ENCODE data around the gene CCT3.
A peak's percentile ranks its signal among the peaks of the same experiment; 100 is the strongest.

CCT3 gene

DNA sequence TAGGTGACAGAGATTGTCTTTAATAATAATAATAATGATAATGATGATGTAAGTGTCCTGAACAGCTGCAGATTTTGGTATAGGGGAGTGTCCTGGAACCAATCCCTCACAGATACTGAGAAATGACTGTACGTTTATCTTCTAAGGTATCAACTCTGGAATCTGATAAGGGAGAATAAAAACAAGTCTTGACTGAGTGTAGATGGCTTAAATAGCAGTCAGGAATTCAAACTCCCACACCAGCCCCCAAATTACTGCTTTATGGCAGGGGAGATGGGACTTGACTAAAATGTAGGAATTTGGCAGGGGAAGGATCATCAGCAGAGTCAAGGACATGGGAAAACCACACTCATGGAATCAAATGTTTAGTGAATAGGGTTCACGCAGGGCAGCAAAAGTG lies 32.9 kb downstream of the CCT3 start:
- Histone ChIP-seq H3K4me3 (ENCODE audit: low read depth, low read length) (no peak overlapping the region), H3K4me1 (ENCODE audit: control insufficient read depth, insufficient read depth, low read length) (no peaks in the 10 kb centered on the region), H3K9ac (ENCODE audit: low read depth, low read length) (no peak overlapping the region), H3K27me3 (ENCODE audit: control insufficient read depth, insufficient read depth, low read length) (no peaks in the 10 kb centered on the region), H3K9me3 (ENCODE audit: control insufficient read depth, insufficient read depth, low read length) (no peaks in the 10 kb centered on the region), H3K36me3 (ENCODE audit: control insufficient read depth, insufficient read depth, low read length) (peaks cover 28% of the 10 kb centered on the region)

DNA sequence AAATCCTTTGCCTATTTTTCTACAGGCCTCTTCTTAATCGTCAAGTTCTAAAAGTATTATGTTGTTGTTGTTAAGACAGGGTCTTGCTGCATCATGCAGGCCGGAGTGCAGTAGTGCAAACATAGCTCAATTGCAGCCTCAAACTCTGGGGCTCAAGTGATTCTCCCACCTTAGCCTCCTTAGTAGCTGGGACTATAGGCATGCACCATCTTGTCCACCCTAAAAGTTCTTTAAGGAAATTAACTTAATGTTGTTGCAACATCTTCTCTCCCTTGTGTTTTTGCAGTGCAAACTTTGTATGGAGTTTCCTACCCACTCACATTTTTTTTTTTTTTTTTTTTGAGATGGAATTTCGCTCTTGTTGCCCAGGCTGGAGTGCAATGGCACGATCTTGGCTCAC lies 34.9 kb downstream of the CCT3 start:
- Histone ChIP-seq H3K36me3 (ENCODE audit: control insufficient read depth, insufficient read depth, low read length) (peaks cover 9% of the 10 kb centered on the region), H3K9me3 (ENCODE audit: control insufficient read depth, insufficient read depth, low read length) (no peaks in the 10 kb centered on the region), H3K9ac (ENCODE audit: low read depth, low read length) (no peak overlapping the region), H3K4me3 (ENCODE audit: low read depth, low read length) (no peak overlapping the region), H3K27me3 (ENCODE audit: control insufficient read depth, insufficient read depth, low read length) (no peaks in the 10 kb centered on the region), H3K4me1 (ENCODE audit: control insufficient read depth, insufficient read depth, low read length) (no peaks in the 10 kb centered on the region)

DNA sequence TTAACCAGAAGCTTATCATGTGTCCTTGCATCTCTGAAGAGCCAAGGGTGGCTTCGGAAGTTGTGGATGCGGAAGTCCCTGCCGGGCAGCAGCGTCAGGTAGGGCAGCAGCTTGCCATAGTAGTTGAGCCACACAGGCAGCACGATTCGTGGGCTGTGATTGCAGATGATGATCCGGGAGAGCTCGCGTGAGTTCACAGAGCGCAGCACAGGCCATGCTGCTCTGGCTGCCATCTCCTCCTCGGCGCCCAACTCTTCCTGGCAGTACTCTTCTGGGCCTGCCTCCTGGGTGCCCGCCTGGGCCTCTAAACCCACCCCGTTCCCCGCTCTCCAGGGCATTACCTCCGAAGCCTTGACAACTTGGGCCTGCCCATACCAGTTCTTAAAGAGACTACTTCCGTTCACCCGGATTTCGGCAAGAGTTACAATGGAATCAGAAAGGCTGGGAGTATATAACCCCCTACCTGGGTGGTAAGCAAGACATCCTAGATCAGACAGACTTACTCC lies 39.2 kb downstream of the CCT3 start, which contains the start of gene VHLL:
VHLL (minus strand) TSS at position 456 of the 506 bp plus-strand sequence; CDS start at position 338, 118 bp downstream.
- Histone ChIP-seq H3K36me3 (ENCODE audit: control insufficient read depth, insufficient read depth, low read length) (peaks cover 1% of the 10 kb centered on the region), H3K9ac (ENCODE audit: low read depth, low read length) (no peak within 1 kb of the TSS), H3K4me1 (ENCODE audit: control insufficient read depth, insufficient read depth, low read length) (no peaks in the 10 kb centered on the region), H3K27me3 (ENCODE audit: control insufficient read depth, insufficient read depth, low read length) (no peaks in the 10 kb centered on the region), H3K9me3 (ENCODE audit: control insufficient read depth, insufficient read depth, low read length) (no peaks in the 10 kb centered on the region), H3K4me3 (ENCODE audit: low read depth, low read length) (no peak within 1 kb of the TSS)

DNA sequence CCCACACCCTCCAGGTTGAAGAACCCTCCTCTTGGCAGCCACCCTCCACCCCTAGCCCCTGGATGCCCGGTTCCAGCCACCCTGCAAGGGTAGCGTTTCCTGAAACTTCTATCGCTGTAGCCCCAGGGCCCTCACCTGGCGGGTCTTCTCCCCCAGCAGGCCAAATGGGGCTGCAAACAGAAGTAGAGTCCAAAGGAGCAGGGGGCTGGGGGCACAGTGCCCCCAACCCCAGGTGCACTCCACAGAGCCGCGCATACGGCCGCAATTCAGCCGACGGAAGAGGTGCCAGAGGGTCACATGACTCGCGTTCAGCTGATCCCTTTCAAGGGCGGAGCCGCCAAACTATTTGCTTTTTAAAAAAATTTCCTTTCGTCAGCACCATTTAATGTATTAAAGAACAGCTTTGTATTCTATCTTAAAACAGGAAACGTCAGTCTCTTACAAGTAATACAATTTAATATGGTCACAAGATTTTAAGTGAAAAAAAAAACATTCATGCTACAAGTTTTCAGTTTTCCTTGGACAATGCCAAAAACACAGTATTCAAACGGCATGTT lies 42.6 kb downstream of the CCT3 start, which contains the start of gene GLMP:
GLMP (minus strand) TSS at position 289 of the 557 bp plus-strand sequence; CDS start at position 255, 34 bp downstream.
- H3K4me1 ChIP-seq (ENCODE audit: control insufficient read depth, insufficient read depth, low read length), result no peaks in the 10 kb centered on the region
- H3K9me3 ChIP-seq (ENCODE audit: control insufficient read depth, insufficient read depth, low read length), result no peaks in the 10 kb centered on the region
- no peaks in the 10 kb centered on the region for H3K27me3 ChIP-seq (ENCODE audit: control insufficient read depth, insufficient read depth, low read length)
- peaks cover 8% of the 10 kb centered on the region for H3K36me3 ChIP-seq (ENCODE audit: control insufficient read depth, insufficient read depth, low read length)
- no peak within 1 kb of the TSS for H3K9ac ChIP-seq (ENCODE audit: low read depth, low read length)
- H3K4me3 ChIP-seq (ENCODE audit: low read depth, low read length), result peak within 1 kb of the TSS; percentile 83

DNA sequence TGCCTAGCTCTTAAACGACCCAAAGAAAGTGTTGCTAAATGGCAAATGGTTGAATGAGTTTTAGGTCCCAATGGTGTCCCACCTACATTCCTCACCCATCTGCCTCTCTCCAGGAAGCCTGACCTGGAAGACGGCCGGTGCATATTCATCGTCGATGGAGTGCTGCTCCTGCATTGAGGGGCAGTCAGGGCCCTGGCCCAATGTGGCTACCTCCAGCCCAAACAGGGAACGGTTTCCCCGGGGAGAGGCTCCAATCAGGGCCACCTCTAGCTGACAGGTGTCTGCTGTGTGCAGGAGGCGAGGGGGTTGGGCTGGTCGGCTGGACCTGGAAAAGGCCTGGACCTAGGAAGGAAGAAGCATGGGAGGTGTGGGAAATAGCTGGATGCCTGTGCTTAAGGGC lies 44.2 kb downstream of the CCT3 start:
- Histone ChIP-seq H3K4me1 (ENCODE audit: control insufficient read depth, insufficient read depth, low read length) (no peaks in the 10 kb centered on the region), H3K4me3 (ENCODE audit: low read depth, low read length) (no peak overlapping the region)

DNA sequence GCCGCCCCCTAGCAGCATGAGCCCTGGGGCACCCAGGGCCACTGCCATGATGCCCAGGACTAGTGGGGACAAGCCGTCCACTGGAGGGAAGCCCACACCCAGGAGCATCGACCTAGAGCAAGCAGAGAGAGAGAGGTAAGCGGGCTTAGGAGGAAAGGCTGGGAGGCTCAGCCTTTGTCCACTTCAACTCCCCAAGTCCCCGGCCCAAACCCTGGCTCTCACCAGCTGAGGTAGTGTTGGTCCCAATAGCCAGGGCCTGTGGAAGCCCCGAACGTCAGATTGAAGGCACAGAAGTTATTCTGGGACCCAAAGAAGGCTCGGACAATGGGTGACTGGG lies 45.0 kb downstream of the CCT3 start:
- H3K27me3 ChIP-seq (ENCODE audit: control insufficient read depth, insufficient read depth, low read length), result no peaks in the 10 kb centered on the region
- no peak overlapping the region for H3K4me3 ChIP-seq (ENCODE audit: low read depth, low read length)
- H3K4me1 ChIP-seq (ENCODE audit: control insufficient read depth, insufficient read depth, low read length), result no peaks in the 10 kb centered on the region
- H3K36me3 ChIP-seq (ENCODE audit: control insufficient read depth, insufficient read depth, low read length), result peaks cover 8% of the 10 kb centered on the region
- H3K9me3 ChIP-seq (ENCODE audit: control insufficient read depth, insufficient read depth, low read length), result no peaks in the 10 kb centered on the region
- H3K9ac ChIP-seq (ENCODE audit: low read depth, low read length), result no peak overlapping the region

More for the DNA sequence above, 44.2 kb downstream of the CCT3 start:
- Histone ChIP-seq H3K9ac (ENCODE audit: low read depth, low read length) (no peak overlapping the region), H3K27me3 (ENCODE audit: control insufficient read depth, insufficient read depth, low read length) (no peaks in the 10 kb centered on the region), H3K9me3 (ENCODE audit: control insufficient read depth, insufficient read depth, low read length) (no peaks in the 10 kb centered on the region), H3K36me3 (ENCODE audit: control insufficient read depth, insufficient read depth, low read length) (peaks cover 8% of the 10 kb centered on the region)

DNA sequence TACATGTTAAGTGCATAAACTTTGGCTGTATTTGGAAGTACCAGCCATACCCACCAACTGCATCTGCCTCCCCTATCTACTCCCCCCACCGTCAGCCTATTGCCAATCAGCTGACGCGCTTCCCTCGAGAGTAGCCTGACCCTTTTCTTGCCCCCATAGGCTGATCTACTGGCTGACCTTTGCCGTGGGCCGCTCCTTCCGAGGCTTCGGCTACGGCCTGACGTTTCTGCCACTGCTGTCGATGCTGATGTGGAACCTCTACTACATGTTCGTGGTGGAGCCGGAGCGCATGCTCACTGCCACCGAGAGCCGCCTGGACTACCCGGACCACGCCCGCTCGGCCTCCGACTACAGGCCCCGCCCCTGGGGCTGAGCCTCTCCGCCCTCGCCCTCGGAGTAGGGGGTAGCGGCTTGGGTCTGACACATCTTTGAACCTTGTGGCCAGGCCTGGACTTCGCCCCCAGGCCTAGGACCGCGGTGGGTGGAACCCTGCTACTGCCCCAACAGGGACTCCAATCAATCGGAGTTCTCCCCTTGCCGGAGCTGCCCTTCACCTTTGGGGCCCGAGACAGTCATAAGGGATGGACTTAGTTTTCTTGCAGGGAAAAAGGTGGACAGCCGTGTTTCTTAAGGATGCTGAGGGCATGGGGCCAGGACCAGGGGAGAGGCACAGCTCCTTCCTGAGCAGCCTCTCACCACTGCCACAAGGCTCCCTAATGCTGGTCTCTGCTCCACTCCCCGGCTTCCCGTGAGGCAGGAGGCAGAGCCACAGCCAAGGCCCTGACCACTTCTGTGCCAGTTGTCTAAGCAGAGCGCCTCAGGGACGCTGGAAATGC lies 46.6 kb downstream of the CCT3 start:
- H3K9ac ChIP-seq (ENCODE audit: low read depth, low read length), result peak overlapping the region; percentile 88
- H3K9me3 ChIP-seq (ENCODE audit: control insufficient read depth, insufficient read depth, low read length), result no peaks in the 10 kb centered on the region
- no peaks in the 10 kb centered on the region for H3K27me3 ChIP-seq (ENCODE audit: control insufficient read depth, insufficient read depth, low read length)
- no peaks in the 10 kb centered on the region for H3K4me1 ChIP-seq (ENCODE audit: control insufficient read depth, insufficient read depth, low read length)
- H3K4me3 ChIP-seq (ENCODE audit: low read depth, low read length), result peak overlapping the region; percentile 92
- H3K36me3 ChIP-seq (ENCODE audit: control insufficient read depth, insufficient read depth, low read length), result peaks cover 8% of the 10 kb centered on the region

DNA sequence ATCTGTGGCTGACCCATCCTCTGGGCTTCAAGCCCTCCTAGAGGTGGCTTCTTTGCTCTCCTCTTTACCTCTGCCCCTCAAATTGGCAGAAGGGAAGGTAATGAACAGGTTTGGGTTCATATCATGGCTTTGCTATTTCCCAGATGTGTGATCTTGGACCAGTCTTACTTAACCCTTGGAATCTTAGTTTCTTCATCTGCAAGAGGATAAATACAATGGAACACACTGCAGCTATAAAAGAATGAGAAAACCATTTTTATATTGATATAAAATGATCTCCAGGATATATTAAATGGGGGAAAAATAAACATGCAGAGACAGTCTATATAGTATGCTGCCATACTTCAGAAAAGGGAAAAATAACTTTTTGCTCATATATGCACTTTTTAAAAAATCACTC lies 48.2 kb downstream of the CCT3 start:
- Histone ChIP-seq H3K4me1 (ENCODE audit: control insufficient read depth, insufficient read depth, low read length) (no peaks in the 10 kb centered on the region), H3K4me3 (ENCODE audit: low read depth, low read length) (no peak overlapping the region), H3K9ac (ENCODE audit: low read depth, low read length) (no peak overlapping the region), H3K27me3 (ENCODE audit: control insufficient read depth, insufficient read depth, low read length) (no peaks in the 10 kb centered on the region), H3K36me3 (ENCODE audit: control insufficient read depth, insufficient read depth, low read length) (peaks cover 12% of the 10 kb centered on the region), H3K9me3 (ENCODE audit: control insufficient read depth, insufficient read depth, low read length) (no peaks in the 10 kb centered on the region)

DNA sequence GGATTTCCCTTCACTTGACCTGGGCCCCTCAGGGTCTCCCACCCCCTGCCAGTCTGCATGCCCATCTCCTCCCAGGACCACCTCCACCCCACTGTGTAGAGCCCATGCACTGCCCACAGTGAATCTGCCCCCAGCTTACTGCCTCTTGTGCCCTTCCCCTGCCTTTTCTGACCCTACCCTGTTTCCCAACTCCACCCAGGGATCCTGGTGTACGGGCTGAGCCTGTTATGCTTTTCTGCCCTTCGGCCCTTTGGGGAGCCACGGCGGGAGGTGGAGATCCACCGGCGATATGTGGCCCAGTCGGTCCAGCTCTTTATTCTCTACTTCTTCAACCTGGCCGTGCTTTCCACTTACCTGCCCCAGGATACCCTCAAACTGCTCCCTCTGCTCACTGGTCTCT lies 52.0 kb downstream of the CCT3 start:
- Histone ChIP-seq H3K9ac (ENCODE audit: low read depth, low read length) (no peak overlapping the region), H3K9me3 (ENCODE audit: control insufficient read depth, insufficient read depth, low read length) (no peaks in the 10 kb centered on the region), H3K4me3 (ENCODE audit: low read depth, low read length) (no peak overlapping the region), H3K4me1 (ENCODE audit: control insufficient read depth, insufficient read depth, low read length) (peaks cover 10% of the 10 kb centered on the region), H3K36me3 (ENCODE audit: control insufficient read depth, insufficient read depth, low read length) (peaks cover 6% of the 10 kb centered on the region), H3K27me3 (ENCODE audit: control insufficient read depth, insufficient read depth, low read length) (no peaks in the 10 kb centered on the region)

DNA sequence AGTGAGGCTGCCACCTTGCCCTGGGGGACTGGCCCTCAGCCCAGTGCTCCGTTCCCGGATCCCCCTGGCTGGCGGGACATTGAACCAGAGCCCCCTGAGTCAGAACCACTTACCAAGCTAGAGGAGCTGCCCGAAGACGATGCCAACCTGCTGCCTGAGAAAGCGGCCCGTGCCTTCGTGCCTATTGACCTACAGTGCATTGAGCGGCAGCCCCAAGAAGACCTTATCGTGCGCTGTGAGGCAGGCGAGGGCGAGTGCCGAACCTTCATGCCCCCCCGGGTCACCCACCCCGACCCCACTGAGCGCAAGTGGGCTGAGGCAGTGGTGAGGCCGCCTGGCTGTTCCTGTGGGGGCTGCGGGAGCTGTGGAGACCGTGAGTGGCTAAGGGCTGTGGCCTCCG lies 52.7 kb downstream of the CCT3 start:
- Histone ChIP-seq H3K9me3 (ENCODE audit: control insufficient read depth, insufficient read depth, low read length) (no peaks in the 10 kb centered on the region), H3K9ac (ENCODE audit: low read depth, low read length) (no peak overlapping the region), H3K36me3 (ENCODE audit: control insufficient read depth, insufficient read depth, low read length) (peaks cover 6% of the 10 kb centered on the region), H3K27me3 (ENCODE audit: control insufficient read depth, insufficient read depth, low read length) (no peaks in the 10 kb centered on the region), H3K4me1 (ENCODE audit: control insufficient read depth, insufficient read depth, low read length) (peaks cover 10% of the 10 kb centered on the region), H3K4me3 (ENCODE audit: low read depth, low read length) (no peak overlapping the region)

DNA sequence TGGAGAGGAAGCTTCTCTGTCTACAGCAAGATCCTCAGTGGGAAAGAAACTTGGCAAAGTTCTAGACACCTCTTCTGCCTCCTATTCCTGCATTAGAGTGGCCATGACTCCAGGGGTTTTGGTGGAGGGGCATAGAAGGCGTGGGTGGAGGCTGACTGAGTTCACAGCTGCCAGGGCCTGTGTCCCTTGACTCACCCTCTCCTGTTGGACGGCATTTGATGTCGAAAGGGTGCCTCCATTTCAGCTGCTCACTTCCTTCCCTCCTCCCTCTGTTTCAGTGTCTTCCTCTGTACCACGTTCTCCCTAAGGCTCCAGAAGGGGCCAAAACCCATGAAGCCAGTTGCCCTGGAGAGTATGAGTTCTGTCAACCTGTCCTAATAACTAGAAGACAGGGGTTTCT lies 53.3 kb downstream of the CCT3 start:
- H3K27me3 ChIP-seq (ENCODE audit: control insufficient read depth, insufficient read depth, low read length), result no peaks in the 10 kb centered on the region
- no peak overlapping the region for H3K4me3 ChIP-seq (ENCODE audit: low read depth, low read length)
- H3K9ac ChIP-seq (ENCODE audit: low read depth, low read length), result no peak overlapping the region
- H3K9me3 ChIP-seq (ENCODE audit: control insufficient read depth, insufficient read depth, low read length), result no peaks in the 10 kb centered on the region
- H3K4me1 ChIP-seq (ENCODE audit: control insufficient read depth, insufficient read depth, low read length), result peaks cover 10% of the 10 kb centered on the region
- H3K36me3 ChIP-seq (ENCODE audit: control insufficient read depth, insufficient read depth, low read length), result peaks cover 9% of the 10 kb centered on the region

DNA sequence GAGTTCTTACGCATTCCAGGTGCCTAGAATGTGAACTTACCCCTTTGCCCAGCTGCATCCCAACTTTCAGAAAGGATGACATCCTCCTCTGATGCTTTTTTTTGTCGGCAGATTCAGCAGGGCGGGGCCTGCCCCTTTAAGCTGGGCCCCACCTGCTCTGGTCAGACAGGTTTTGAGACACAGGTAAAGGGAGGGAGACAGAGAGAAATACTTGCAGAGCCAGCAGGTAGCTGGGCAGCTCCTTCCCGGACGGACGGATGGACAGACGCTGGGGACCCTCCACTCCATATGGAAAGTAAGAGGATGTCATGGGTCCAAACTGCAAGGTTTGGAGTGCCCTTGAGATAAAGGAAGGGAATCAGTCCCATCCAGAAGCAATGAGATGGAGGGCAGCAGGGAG lies 54.0 kb downstream of the CCT3 start, which contains the start of gene TMEM79:
TMEM79 (plus strand) TSS at position 214 of the 400 bp plus-strand sequence. CDS start 902 bp downstream, outside the sequence.
- Histone ChIP-seq H3K36me3 (ENCODE audit: control insufficient read depth, insufficient read depth, low read length) (peaks cover 11% of the 10 kb centered on the region), H3K9me3 (ENCODE audit: control insufficient read depth, insufficient read depth, low read length) (no peaks in the 10 kb centered on the region), H3K27me3 (ENCODE audit: control insufficient read depth, insufficient read depth, low read length) (no peaks in the 10 kb centered on the region), H3K4me1 (ENCODE audit: control insufficient read depth, insufficient read depth, low read length) (peaks cover 10% of the 10 kb centered on the region), H3K4me3 (ENCODE audit: low read depth, low read length) (peak within 1 kb of the TSS; percentile 83), H3K9ac (ENCODE audit: low read depth, low read length) (peak within 1 kb of the TSS; percentile 89)

Data from iPS-15b (cell line).